ENCODE results near the gene RAB4A. TPM values are rescaled to one million over a fixed set of nuclear protein-coding genes. Genes with fewer than 3 reads are reported as not detected.
"Not testable (repeated sequence)": the region's sequence is repeated elsewhere in the genome, so short reads cannot be mapped to it uniquely, and the experiment has no call there.

RAB4A gene
- total and polyA plus RNA-seq, 4 donors = 20.2 to 54.4 (median 26.5) TPM

GRCh38 chr1:229286099-229286766 lies 15.3 kb downstream of the RAB4A start:
- 59 to 79% methylated on average over 2 of the region's 2 CpGs for WGBS, 2 donors
- Histone ChIP-seq H3K27me3 (ENCODE audit: control insufficient read depth in 3 of 3, insufficient read depth in 3 of 3, low read length in 2 of 3) (no peaks in the 10 kb centered on the region), H3K27ac (ENCODE audit: low read depth in 1 of 2, low read length in 1 of 2) (no peak overlapping the region), H3K36me3 (ENCODE audit: control insufficient read depth in 4 of 4, insufficient read depth in 4 of 4, low read length in 4 of 4) (peaks cover 0 to 10% (median 4%) of the 10 kb centered on the region in 4 donors), H3K4me3 (no peak overlapping the region), H3K9ac (ENCODE audit: insufficient read depth in 1 of 2, low read length in 2 of 2) (no peak overlapping the region), H3K9me3 (ENCODE audit: control insufficient read depth in 4 of 4, insufficient read depth in 3 of 4, low read length in 3 of 4) (no peaks in the 10 kb centered on the region), H3K4me1 (ENCODE audit: control insufficient read depth in 5 of 5, insufficient read depth in 5 of 5, low read length in 5 of 5) (peaks cover 0 to 11% (median 0%) of the 10 kb centered on the region in 5 donors)
- ATAC-seq (ENCODE audit: insufficient read depth, low FRiP score) (no peak), DNase-seq (no peak)
- TF ChIP-seq CTCF (IDR thresholded peaks at IDR 0.05; ENCODE audit: control extremely low read depth, extremely low read depth) = no peak

GRCh38 chr1:229287267-229287666 lies 16.4 kb downstream of the RAB4A start:
- Histone ChIP-seq H3K4me3 (no peak overlapping the region), H3K9me3 (ENCODE audit: control insufficient read depth in 4 of 4, insufficient read depth in 3 of 4, low read length in 3 of 4) (no peaks in the 10 kb centered on the region), H3K36me3 (ENCODE audit: control insufficient read depth in 4 of 4, insufficient read depth in 4 of 4, low read length in 4 of 4) (peaks cover 0 to 14% (median 7%) of the 10 kb centered on the region in 4 donors), H3K27ac (ENCODE audit: low read depth in 1 of 2, low read length in 1 of 2) (no peak overlapping the region), H3K4me1 (ENCODE audit: control insufficient read depth in 5 of 5, insufficient read depth in 5 of 5, low read length in 5 of 5) (peaks cover 0 to 11% (median 0%) of the 10 kb centered on the region in 5 donors), H3K9ac (ENCODE audit: insufficient read depth in 1 of 2, low read length in 2 of 2) (no peak overlapping the region), H3K27me3 (ENCODE audit: control insufficient read depth in 3 of 3, insufficient read depth in 3 of 3, low read length in 2 of 3) (no peaks in the 10 kb centered on the region)
- WGBS, 2 donors = 88 to 93% methylated on average over 1 of the region's 1 CpG
- ATAC-seq (ENCODE audit: insufficient read depth, low FRiP score) = no peak
- DNase-seq = peak in 1 of 3 donors; percentile 22
- no peak for TF ChIP-seq CTCF (IDR thresholded peaks at IDR 0.05; ENCODE audit: control extremely low read depth, extremely low read depth)

- H3K9ac ChIP-seq (ENCODE audit: insufficient read depth in 1 of 2, low read length in 2 of 2) = no peak overlapping the region
- H3K27me3 ChIP-seq (ENCODE audit: control insufficient read depth in 3 of 3, insufficient read depth in 3 of 3, low read length in 2 of 3) = no peaks in the 10 kb centered on the region
- WGBS, 2 donors = 81 to 93% methylated on average over 1 of the region's 1 CpG
- H3K9me3 ChIP-seq (ENCODE audit: control insufficient read depth in 4 of 4, insufficient read depth in 3 of 4, low read length in 3 of 4) = no peaks in the 10 kb centered on the region
- H3K36me3 ChIP-seq (ENCODE audit: control insufficient read depth in 4 of 4, insufficient read depth in 4 of 4, low read length in 4 of 4) = peaks cover 1 to 17% (median 7%) of the 10 kb centered on the region in 4 donors
- H3K4me1 ChIP-seq (ENCODE audit: control insufficient read depth in 5 of 5, insufficient read depth in 5 of 5, low read length in 5 of 5) = peaks cover 0 to 11% (median 0%) of the 10 kb centered on the region in 5 donors
- ATAC-seq (ENCODE audit: insufficient read depth, low FRiP score) (no peak), DNase-seq (no peak)
- no peak overlapping the region for H3K4me3 ChIP-seq
- no peak for TF ChIP-seq CTCF (IDR thresholded peaks at IDR 0.05; ENCODE audit: control extremely low read depth, extremely low read depth)
- no peak overlapping the region for H3K27ac ChIP-seq (ENCODE audit: low read depth in 1 of 2, low read length in 1 of 2)
Observed at GRCh38 chr1:229288516-229288915, 17.6 kb downstream of the RAB4A start.

GRCh38 chr1:229291686-229292085 lies 20.8 kb downstream of the RAB4A start:
- not testable (repeated sequence) for DNase-seq; H3K27ac ChIP-seq (ENCODE audit: low read depth in 1 of 2, low read length in 1 of 2); H3K27me3 ChIP-seq (ENCODE audit: control insufficient read depth in 3 of 3, insufficient read depth in 3 of 3, low read length in 2 of 3); H3K4me3 ChIP-seq; H3K4me1 ChIP-seq (ENCODE audit: control insufficient read depth in 5 of 5, insufficient read depth in 5 of 5, low read length in 5 of 5); H3K9ac ChIP-seq (ENCODE audit: insufficient read depth in 1 of 2, low read length in 2 of 2); ATAC-seq (ENCODE audit: insufficient read depth, low FRiP score); H3K9me3 ChIP-seq (ENCODE audit: control insufficient read depth in 4 of 4, insufficient read depth in 3 of 4, low read length in 3 of 4)
- 97 to 99% methylated on average over 3 of the region's 4 CpGs for WGBS, 2 donors
- peaks cover 5 to 17% (median 7%) of the 10 kb centered on the region in 4 donors for H3K36me3 ChIP-seq (ENCODE audit: control insufficient read depth in 4 of 4, insufficient read depth in 4 of 4, low read length in 4 of 4)

All from lung (tissue), 12 donors.